GM18873 (cell line): ENCODE results near the gene CREB1.

Experiments
- ATAC-seq: cut with Tn5 transposase; IDR thresholded peaks from one replicate; pipeline ENCODE4 v1.9.1; 2021; ENCODE audit warnings: mild to moderate bottlenecking, moderate library complexity, moderate number of reproducible peaks; ENCODE audit not compliant: unreplicated experiment, low FRiP score

CREB1 gene

GRCh38 chr2:207534417-207534816 is 4.7 kb downstream of the CREB1 start:
- ATAC-seq = no peak

- no peak for ATAC-seq
These were observed 9.7 kb downstream of the CREB1 start for GRCh38 chr2:207539470-207539869.

DNA sequence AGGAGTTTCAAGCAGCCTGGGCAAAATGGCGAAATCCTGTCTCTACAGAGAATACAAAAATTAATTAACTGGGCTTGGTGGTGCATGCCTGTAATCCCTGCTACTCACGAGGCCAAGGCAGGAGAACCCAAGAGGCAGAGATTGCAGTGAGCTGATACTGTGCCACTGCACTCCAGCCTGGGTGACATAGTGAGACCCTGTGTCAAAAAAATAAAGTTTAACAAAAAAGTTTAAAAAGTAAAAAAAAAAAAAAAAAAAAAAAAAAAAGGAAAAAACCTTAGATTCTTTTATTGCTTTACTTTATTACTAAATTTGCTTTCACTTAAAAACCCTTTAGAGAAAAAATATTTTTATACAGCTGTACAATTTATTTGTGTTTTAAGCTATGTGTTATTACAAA is 10.7 kb downstream of the CREB1 start:
- ATAC-seq = no peak

DNA sequence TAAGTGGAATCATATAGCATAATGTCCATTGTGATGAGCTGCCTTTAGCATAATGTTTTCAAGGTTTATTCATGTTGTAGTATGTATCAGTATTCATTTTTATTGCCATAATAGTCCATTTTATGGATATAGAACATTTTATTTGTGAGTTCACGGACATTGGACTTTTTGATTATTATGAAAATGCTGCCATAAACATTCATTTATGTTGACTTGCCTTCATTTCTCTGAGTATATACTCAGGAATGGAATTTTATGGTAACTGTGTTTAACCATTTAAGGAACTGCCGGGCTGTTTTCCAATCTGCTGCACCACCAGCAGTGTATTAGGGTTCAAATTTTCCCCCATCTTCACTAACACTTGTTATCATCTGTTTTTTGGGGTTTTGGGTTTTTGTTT is 12.2 kb downstream of the CREB1 start:
- no peak for ATAC-seq

DNA sequence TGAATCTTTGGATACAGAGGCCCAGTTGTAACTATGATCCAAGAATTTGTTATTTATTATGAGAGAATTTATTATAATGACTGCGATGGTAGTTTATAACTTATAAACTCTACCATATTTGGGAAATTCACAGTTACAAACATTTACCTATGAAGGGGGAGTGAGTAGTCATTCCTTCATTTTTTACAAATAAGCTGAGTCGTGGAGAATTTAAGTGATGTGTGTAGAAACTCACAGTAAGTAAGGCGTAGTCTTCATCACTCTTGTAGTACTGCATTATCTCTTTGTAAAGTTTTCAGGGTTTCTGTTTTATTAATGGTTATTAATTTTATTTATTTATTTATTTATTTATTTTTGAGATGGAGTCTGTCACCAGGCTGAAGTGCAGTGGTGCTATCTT is 13.5 kb downstream of the CREB1 start:
- ATAC-seq = no peak

GRCh38 chr2:207546822-207547221 is 17.1 kb downstream of the CREB1 start:
- no peak for ATAC-seq

GRCh38 chr2:207549145-207549544 is 19.4 kb downstream of the CREB1 start:
- ATAC-seq = no peak

GRCh38 chr2:207558079-207558491 is 28.3 kb downstream of the CREB1 start:
- ATAC-seq = no peak

- no peak for ATAC-seq
These were observed 31.8 kb downstream of the CREB1 start for GRCh38 chr2:207561386-207562080.

- ATAC-seq = no peak
These were observed 36.2 kb downstream of the CREB1 start for GRCh38 chr2:207565736-207566500.

DNA sequence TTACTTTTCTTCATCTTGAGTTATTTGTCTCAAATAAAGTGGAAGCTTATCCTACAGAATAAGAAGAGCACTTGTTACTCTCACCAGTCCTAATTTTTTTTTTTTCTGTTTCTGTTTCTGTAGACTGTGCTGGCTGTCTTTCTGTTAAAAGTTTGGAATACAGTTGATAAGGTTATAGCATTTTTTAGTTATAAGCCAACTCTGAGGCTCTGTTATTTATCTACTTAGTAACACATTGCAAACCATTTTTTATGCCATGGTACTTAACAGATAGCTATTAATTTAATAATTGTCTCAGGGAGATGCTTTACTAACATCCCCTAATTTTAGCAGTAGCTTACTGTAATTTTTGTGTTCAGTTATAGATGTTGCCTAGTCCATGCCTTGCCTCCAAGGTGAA is 37.9 kb downstream of the CREB1 start:
- no peak for ATAC-seq

DNA sequence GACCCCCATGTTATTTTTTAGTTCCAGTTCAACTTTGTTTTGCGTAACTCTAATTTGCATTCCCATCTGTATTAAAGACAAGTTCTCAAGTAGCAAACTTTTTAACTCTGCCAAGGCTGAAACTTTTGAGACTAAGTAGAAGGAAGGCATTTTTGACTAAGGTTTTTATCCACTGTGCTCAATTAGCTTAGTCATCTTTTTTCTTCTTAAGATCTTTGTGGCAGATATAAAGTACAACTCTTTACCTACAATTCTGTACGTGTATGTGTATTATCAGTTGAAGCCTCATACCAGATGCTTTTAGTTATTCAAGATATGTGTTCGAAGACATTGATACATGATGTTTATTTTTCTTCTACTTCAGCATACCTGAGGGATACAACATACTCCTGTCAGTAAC is 41.6 kb downstream of the CREB1 start:
- ATAC-seq = no peak

DNA sequence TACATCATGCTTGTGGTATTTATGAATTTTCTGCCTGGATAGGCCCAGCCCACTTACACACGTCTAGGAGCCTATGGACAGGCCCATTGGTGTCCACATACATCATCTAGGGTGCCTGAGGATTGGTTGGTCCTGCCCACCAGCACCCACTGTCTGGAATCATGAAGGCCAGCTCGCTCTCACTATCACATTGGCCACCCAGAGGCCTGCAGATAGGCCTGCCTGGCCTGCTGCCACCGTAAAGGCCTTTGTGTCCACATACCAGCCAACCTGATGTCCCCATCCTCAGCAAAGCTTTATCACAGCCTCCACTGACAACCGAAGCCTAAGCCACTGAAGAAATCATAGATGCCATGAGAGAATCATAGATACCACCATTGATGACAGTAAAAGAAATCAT is 55.2 kb downstream of the CREB1 start:
- no peak for ATAC-seq

- ATAC-seq = no peak
These were observed 57.5 kb downstream of the CREB1 start for GRCh38 chr2:207587305-207587704.

GRCh38 chr2:207589143-207589542 is 59.4 kb downstream of the CREB1 start:
- no peak for ATAC-seq

DNA sequence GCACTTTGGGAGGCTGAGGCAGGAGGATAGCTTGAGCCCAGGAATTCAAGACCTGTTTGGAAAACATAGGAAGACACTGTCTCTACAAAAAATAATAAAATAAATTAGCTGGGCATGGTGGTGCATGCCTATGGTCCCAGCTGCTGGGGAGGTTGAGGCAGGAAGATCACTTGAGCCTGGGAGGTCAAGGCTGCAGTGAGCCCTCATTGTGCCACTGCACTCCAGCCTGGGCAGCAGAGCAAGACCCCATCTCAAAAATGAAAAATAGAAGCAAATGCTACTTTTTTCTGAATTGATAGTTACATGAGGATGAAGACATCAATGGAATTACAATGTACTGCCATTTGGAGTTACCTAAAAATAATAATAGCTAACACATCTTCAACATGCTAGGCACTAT is 63.5 kb downstream of the CREB1 start:
- ATAC-seq = no peak

- ATAC-seq = no peak
These were observed 64.5 kb downstream of the CREB1 start for GRCh38 chr2:207594264-207594663.

DNA sequence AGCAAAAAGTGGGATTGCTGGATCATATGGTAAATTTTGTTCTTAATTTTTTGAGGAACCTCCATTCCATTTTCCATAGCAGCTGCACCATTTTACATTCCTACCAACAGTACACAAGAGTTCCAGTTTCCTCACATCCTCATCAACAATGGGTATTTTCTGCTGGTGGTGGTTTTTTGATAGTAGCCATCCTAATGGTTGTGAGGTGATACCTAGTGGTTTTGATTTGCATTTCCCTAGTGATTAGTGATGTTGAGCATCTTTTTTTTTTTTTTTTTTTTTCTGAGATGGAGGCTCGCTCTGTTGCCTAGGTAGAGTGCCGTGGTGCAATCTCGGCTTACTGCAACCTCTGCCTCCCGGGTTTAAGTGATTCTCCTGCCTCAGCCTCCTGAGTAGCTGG is 65.0 kb downstream of the CREB1 start:
- no peak for ATAC-seq

DNA sequence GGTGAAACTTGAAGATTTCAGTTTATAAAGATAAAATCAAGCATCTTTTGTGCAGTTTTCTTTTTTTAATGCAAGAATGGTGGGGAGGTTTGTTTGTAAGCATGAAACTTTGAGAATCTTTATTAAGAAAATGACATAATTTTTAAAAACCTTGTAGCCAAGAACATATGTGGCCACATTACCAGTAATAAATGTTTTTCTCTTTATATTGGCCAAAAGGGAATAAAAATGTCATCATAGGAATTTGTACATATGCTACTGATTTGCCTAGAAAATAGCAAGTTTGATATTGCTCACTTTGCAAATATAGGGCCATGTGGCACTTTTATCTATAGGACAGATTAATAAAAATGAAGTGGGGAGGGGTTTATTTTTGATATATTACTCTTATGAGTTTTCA is 69.9 kb downstream of the CREB1 start:
- ATAC-seq = no peak

DNA sequence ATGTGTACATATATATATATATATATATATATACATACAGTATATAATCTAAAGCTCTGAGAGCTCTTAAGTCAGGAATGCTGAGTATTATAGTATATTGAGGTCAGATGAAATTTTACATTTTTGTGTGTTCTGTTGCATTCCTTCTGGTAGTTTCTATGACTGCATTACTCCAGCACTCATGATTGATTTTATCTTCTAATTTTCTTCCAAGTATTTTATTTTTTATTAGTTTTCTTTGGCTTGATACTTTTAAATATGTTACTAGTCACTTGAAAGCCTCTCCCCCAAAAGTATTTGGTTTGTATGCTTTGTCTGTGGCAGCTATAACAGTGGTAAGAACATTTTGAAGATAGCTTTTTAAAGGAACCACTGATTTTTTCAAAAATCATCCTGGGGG is 70.5 kb downstream of the CREB1 start:
- ATAC-seq = no peak

- no peak for ATAC-seq
These were observed 72.0 kb downstream of the CREB1 start for GRCh38 chr2:207601774-207602173.

DNA sequence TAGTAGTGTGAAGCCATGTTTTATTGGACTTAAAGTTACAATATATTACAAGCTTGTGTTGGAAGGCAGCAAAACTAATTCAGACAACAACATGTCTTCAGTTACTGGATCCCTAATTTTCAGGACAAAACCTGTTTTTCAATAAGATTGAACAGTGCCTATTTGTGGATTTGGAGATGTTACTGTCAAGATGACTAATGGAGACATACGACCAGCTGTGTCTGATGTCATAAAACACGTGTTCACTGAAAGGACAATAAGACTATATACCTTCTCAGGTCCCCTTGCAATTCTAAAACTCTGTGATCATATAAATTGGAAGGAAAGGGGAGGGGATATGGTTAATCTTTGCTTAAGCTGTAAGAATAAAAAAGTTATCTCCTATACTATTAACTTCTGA is 73.7 kb downstream of the CREB1 start:
- ATAC-seq = no peak
